T-helper 1 cell treated with Interleukin-12 subunit alpha and Interleukin-12 subunit beta and Interleukin-4 antibody, amounts not matched to agents 30 μg/mL and 1 μg/mL, for 36 hours (primary cell): Measurements from ENCODE around the gene DGKD.

ENCODE experiments used
- H3K27ac Mint-ChIP-seq: one replicate; pipeline ENCODE4 v1.8.0; 2021; ENCODE audit warnings: mild to moderate bottlenecking, mixed read lengths
- H3K27me3 Mint-ChIP-seq: one replicate; pipeline ENCODE4 v1.8.0; 2021; ENCODE audit warnings: low read depth, mixed read lengths
- H3K36me3 Mint-ChIP-seq: one replicate; pipeline ENCODE4 v1.8.0; 2021; ENCODE audit warnings: low read depth, mixed read lengths
- H3K4me1 Mint-ChIP-seq: one replicate; pipeline ENCODE4 v1.8.0; 2021; ENCODE audit warnings: low read depth, mixed read lengths
- H3K4me3 Mint-ChIP-seq: one replicate; pipeline ENCODE4 v1.8.0; 2021; ENCODE audit warnings: mild to moderate bottlenecking, moderate library complexity, mixed read lengths
- H3K9me3 Mint-ChIP-seq: one replicate; pipeline ENCODE4 v1.8.0; 2021; ENCODE audit warnings: mixed read lengths

DGKD gene

DNA sequence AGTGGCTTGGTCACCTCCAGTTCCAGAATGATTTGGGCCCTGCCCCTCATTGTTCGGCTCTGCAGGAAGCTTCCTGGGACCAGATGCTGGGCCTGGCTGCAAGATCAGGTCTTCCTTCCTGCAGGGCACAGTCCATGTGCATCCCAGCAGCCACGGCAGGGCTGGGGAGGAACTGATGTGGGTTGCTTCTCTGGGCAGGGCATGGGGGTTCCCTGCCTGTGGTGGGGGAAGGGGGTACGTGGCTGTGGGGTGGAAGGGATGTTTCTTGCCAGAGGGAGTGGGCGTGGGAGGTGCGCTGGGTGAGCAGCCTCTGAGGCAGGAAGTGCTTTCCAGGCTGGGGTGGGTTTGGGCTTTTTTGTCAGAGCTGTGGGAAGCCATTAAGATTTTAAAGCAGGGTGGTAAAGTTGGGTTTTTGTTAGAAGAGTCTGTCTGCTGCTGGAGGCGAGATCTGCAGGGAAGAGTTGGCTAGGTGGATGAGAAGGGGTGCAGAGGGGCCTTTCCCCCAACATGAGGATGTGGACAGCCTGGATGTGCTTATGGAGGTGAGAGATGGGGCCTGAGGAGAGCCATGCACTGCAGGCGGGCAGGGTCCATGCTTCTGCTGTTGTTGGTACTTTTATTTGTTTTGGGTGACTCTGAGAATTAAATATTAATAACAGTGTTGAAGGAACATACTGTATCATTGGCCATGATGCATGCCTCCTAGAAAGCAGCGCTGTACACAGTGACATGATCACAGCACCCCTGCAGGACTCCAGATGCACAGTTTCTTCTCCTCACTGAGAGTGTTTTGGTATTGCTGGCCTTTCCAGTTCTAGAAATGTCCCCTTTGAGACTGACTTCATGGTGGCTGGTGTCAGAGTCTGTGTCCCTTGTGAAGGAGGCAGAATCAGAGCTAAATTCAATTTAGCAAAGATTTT lies 45.3 kb downstream of the DGKD start:
- Mint-ChIP-seq H3K4me3 (peak overlapping the region; percentile 43), H3K27me3 (no peaks in the 10 kb centered on the region), H3K36me3 (peaks cover 20% of the 10 kb centered on the region), H3K4me1 (peaks cover 44% of the 10 kb centered on the region), H3K9me3 (no peaks in the 10 kb centered on the region), H3K27ac (peak overlapping the region; percentile 71)

DNA sequence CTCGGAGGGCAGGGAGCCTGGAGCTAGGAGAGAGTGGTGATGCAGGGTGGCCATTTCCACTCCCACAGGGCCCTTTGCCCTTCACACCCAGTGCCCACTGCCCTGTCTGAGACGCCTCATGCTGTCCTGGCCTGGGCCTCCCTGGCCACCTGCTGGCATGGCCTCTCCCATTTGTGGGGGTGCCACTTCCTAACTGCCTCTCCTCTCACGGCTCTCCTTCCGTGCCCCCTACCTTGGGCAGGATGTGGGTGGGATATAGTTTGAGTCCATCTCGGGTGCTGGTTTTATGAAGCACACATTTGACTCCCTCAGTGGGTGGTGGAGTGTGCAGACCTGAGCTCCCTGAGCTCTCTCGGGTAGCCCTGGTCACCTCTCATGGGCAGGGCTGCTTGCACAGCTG lies 46.0 kb downstream of the DGKD start:
- Mint-ChIP-seq H3K4me3 (peak overlapping the region; percentile 30), H3K36me3 (peaks cover 18% of the 10 kb centered on the region), H3K27me3 (no peaks in the 10 kb centered on the region), H3K4me1 (peaks cover 43% of the 10 kb centered on the region), H3K27ac (peak overlapping the region; percentile 50), H3K9me3 (no peaks in the 10 kb centered on the region)

DNA sequence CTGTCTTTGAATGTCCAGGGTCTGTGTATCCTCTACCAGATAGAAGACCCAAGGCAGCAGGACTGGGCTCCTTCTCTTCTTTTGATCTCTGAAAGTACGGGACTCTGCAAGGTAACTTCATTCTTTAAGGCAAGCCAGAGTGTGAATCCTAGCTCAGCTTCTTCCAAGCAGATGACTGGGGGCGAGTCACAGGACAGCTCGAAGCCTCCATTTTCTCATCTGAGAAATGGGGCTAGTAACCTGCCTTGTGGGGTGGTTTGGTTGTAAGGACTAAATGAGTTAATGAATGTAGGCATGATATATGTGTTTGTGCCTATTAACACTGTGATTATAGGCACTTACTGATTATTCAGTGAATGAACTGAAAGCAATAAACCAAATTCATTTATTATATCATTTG lies 46.7 kb downstream of the DGKD start:
- peaks cover 16% of the 10 kb centered on the region for H3K36me3 Mint-ChIP-seq
- H3K9me3 Mint-ChIP-seq, result no peaks in the 10 kb centered on the region
- H3K27ac Mint-ChIP-seq, result peak overlapping the region; percentile 34
- no peaks in the 10 kb centered on the region for H3K27me3 Mint-ChIP-seq
- H3K4me3 Mint-ChIP-seq, result no peak overlapping the region
- peaks cover 43% of the 10 kb centered on the region for H3K4me1 Mint-ChIP-seq

DNA sequence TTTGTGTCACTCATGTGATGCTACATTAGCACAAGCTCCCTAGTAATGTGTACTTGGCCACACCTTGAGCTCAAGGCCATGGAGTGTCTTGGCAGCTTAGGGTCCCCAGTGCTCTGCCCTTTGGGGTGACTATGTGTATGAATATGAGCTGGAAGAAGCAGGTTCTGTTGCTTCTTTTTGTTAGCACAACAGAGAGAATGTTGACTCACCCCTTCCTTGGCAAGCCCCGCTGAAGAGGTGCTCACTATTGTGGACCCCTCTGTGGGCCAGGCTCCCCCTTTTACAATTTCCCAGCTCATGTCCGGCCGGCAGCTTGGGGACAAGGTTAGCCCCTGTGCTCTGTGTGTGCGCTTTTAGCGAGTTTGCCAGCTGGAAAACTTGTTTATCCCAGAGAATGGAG lies 48.1 kb downstream of the DGKD start:
- no peak overlapping the region for H3K27ac Mint-ChIP-seq
- H3K4me3 Mint-ChIP-seq, result no peak overlapping the region

DNA sequence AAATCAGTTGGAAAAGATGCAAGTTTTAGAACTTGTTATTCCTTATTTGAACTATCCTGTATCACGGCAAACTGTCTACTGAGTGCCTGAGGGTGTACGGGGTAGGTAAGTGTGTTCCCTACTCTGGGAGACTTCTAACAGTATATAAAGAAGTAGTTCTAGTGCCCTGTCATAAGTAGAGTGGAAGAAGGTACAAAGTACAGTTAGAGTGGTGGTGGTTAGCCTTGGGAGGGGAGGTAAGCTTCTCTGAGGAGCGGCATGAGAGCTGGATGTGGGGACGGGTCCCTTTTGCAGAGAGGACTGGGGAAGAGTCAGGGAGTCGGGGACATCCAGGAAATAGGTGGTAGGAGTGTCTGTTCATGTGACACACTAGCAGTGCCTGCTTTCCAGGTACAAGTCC lies 48.5 kb downstream of the DGKD start:
- Mint-ChIP-seq H3K9me3 (no peaks in the 10 kb centered on the region), H3K27ac (no peak overlapping the region), H3K36me3 (peaks cover 13% of the 10 kb centered on the region), H3K27me3 (no peaks in the 10 kb centered on the region), H3K4me1 (peaks cover 38% of the 10 kb centered on the region), H3K4me3 (no peak overlapping the region)

More for the DNA sequence above, 48.1 kb downstream of the DGKD start:
- H3K9me3 Mint-ChIP-seq, result no peaks in the 10 kb centered on the region
- no peaks in the 10 kb centered on the region for H3K27me3 Mint-ChIP-seq
- peaks cover 13% of the 10 kb centered on the region for H3K36me3 Mint-ChIP-seq
- H3K4me1 Mint-ChIP-seq, result peaks cover 41% of the 10 kb centered on the region

DNA sequence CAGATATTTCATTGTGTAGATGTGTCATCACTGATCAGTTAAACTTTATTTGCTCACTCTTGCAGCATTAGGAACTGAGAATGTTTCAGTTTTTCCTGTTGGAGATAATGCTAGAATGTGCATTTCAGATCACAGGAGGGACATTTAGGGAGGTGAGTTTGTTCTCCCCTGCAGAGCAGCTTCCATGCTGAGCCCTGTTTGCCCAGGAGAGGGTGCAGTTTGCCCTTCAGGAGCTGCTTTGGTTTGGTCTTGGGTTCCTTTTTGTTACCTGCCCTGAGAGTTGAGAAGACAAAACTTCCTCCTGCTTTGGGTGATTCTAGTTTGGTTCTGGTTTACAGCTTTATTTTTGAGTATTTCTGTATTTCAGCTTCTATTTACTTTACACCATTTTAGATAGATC lies 49.9 kb downstream of the DGKD start:
- peaks cover 36% of the 10 kb centered on the region for H3K4me1 Mint-ChIP-seq
- H3K9me3 Mint-ChIP-seq, result no peaks in the 10 kb centered on the region
- peak overlapping the region; percentile 46 for H3K27ac Mint-ChIP-seq
- no peak overlapping the region for H3K4me3 Mint-ChIP-seq
- H3K36me3 Mint-ChIP-seq, result peaks cover 14% of the 10 kb centered on the region
- H3K27me3 Mint-ChIP-seq, result no peaks in the 10 kb centered on the region

DNA sequence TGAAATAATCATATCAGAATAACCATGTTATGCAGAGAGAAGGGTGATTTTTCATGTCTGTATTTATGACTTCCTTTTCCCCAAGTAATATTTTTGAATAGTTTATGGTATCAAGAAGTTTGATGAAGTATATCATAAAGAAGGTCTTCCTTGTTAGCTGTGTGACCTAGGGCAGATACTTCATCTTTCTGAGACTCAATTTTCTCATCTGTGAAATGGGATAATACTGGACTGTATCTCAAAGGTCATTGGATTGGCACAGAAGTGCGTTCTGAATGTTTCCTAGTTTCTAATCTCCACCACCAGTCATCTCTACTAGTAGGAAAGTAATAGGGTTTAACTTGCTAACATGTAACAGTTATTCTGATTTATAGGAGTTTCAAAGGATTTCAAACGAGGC lies 52.6 kb downstream of the DGKD start:
- no peaks in the 10 kb centered on the region for H3K27me3 Mint-ChIP-seq
- H3K36me3 Mint-ChIP-seq, result peaks cover 28% of the 10 kb centered on the region
- H3K27ac Mint-ChIP-seq, result no peak overlapping the region
- H3K4me1 Mint-ChIP-seq, result peaks cover 36% of the 10 kb centered on the region
- H3K4me3 Mint-ChIP-seq, result no peak overlapping the region
- H3K9me3 Mint-ChIP-seq, result peaks cover 9% of the 10 kb centered on the region

DNA sequence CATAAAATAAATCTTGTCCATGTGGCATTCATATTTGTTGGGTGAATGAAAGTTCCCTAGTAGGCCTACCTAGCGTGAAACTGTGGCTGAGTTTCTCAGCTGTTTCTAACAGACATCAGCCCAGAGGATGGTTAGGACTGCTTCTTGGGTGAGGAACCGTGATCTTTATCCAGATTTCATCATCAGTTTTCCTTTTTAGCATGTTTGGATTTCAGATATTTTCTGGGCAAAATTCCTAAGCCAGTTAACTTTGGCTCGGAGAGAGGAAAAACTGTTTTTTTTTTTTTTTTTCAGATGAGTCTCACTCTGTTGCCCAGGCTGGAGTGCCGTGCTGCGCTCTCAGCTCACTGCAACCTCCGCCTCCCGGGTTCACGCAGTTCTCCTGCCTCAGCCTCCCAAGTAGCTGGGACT lies 53.5 kb downstream of the DGKD start:
- no peak overlapping the region for H3K4me3 Mint-ChIP-seq
- H3K4me1 Mint-ChIP-seq, result peaks cover 35% of the 10 kb centered on the region
- no peaks in the 10 kb centered on the region for H3K27me3 Mint-ChIP-seq
- no peak overlapping the region for H3K27ac Mint-ChIP-seq
- peaks cover 33% of the 10 kb centered on the region for H3K36me3 Mint-ChIP-seq
- peaks cover 17% of the 10 kb centered on the region for H3K9me3 Mint-ChIP-seq

DNA sequence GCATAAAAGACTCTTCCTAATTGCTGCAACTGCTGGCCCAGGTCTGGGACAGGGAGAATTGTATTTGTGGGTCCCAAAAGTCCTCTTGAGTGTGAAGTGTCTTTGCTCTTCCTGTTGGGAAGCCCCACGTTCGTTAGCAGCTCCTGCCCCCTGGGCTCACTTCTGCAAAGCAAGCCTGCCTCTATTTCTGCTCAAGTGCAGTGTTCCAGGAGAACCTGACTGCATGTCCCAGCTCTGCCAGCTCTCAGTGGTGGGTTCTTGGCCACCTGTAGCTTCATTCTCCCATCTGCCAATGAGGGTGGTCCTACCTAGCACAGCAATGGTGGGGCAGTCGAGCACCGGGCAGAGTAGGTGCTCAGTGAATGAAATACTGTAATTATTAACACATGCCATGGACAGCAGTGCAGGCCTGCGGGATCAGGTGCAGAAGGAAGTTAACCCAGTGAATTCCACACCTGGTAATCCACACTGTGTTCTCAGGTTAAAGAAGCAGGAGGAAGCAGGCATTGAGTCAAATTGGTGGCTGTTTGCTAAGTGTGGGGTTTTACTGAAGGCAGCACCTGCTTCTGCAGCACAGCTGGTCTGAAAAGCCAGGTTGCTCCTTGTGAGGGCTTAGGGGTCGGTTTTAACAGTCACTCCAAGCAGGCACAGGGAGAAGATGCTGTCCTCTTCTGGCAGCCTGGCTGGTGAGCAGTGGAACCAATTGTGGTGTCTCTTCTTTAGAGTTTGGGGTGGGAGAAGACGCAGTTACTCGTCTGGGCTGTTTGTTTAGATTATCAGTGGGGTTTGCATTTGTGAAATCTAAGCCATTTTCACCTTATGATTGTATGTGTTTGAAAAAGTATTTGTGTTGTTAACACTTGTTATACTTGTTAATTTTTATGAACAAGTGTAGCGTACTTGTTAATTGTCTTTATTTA lies 54.3 kb downstream of the DGKD start:
- Mint-ChIP-seq H3K27me3 (no peaks in the 10 kb centered on the region), H3K4me3 (no peak overlapping the region), H3K9me3 (peaks cover 24% of the 10 kb centered on the region), H3K36me3 (peaks cover 39% of the 10 kb centered on the region), H3K4me1 (peaks cover 35% of the 10 kb centered on the region), H3K27ac (no peak overlapping the region)

DNA sequence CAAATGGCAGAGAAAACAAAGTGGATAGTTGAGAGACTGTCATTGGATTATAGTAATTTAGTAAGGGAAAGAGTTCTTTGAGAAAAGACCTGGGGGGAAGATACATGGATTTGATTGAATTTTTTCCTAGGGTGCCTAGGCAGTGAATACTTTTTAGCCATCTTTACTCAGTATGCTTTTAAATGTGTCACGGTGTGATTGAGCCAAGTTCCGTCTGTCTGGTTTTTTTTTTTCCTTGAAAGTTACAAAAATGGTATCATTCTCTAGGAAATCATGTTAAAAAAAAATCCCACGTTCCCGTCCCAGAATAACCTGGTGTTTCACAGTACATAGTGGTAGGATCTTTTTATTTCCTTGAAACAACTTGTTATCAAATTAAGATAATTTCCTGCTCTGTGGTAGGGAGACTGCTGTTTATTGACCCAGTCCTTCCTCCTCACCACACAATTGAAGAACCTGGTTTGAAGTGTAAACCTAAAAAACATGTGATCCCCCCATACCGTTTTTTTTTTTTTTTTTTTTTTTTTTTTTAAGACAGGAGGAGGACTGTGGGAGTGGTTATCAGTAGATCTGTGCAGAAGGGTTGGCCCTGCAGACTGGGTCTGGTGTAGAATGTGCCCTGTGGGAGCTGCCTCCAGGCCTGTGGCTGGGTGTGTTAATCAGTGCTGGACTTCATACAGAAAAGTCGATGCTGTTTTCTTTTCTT lies 55.1 kb downstream of the DGKD start:
- peaks cover 24% of the 10 kb centered on the region for H3K9me3 Mint-ChIP-seq
- H3K36me3 Mint-ChIP-seq, result peaks cover 39% of the 10 kb centered on the region
- no peaks in the 10 kb centered on the region for H3K27me3 Mint-ChIP-seq
- H3K27ac Mint-ChIP-seq, result peak overlapping the region; percentile 18
- no peak overlapping the region for H3K4me3 Mint-ChIP-seq
- H3K4me1 Mint-ChIP-seq, result peaks cover 32% of the 10 kb centered on the region

DNA sequence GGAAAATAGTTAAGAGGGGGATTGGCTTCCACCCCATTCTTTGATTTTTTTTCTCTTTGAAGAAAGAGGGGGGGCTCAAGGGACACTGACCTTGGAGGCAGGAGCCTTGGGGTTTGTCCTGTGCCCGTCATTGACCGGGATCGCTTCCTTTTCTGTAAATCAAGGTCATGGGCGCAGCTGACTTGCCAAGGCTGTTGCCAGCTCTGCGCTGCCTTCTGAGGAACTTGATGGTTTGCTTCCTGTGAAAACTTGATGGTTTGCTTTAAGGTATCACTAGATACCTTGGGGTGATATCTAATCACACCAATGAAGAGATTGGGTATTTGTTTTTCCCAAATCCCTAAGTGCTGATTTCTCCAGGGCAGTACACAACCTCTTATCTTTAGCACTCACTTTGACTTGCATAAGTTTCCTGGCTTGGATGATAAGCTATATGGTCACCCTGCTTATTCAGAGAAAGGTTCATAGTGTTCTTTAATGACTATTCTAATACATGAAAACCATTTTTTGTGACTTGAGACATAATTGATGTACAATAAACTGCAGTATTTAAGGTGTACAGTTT lies 56.0 kb downstream of the DGKD start:
- H3K4me1 Mint-ChIP-seq, result peaks cover 37% of the 10 kb centered on the region
- H3K9me3 Mint-ChIP-seq, result peaks cover 24% of the 10 kb centered on the region
- no peak overlapping the region for H3K27ac Mint-ChIP-seq
- peaks cover 41% of the 10 kb centered on the region for H3K36me3 Mint-ChIP-seq
- H3K27me3 Mint-ChIP-seq, result no peaks in the 10 kb centered on the region
- H3K4me3 Mint-ChIP-seq, result no peak overlapping the region

DNA sequence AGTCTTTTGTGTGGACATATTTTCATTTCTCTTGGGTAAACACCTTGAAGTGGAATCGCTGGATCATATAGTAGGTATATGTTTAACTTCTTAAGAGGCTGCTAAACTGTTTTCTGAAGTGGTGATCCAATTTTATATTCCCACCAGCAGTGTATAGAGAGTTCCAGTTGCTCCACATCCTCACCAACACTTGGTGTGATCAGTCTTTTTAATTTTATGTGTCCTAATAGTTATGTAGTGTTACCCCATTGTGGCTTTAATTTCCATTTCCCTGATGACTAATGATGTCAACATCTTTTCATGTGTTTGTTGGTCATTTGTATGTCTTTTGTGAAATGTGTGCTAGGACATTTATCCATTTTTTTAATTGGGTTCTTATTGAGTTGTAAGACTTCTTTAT lies 56.9 kb downstream of the DGKD start:
- no peak overlapping the region for H3K4me3 Mint-ChIP-seq
- no peak overlapping the region for H3K27ac Mint-ChIP-seq
- peaks cover 24% of the 10 kb centered on the region for H3K9me3 Mint-ChIP-seq
- H3K36me3 Mint-ChIP-seq, result peaks cover 42% of the 10 kb centered on the region
- H3K27me3 Mint-ChIP-seq, result no peaks in the 10 kb centered on the region
- H3K4me1 Mint-ChIP-seq, result peaks cover 44% of the 10 kb centered on the region

DNA sequence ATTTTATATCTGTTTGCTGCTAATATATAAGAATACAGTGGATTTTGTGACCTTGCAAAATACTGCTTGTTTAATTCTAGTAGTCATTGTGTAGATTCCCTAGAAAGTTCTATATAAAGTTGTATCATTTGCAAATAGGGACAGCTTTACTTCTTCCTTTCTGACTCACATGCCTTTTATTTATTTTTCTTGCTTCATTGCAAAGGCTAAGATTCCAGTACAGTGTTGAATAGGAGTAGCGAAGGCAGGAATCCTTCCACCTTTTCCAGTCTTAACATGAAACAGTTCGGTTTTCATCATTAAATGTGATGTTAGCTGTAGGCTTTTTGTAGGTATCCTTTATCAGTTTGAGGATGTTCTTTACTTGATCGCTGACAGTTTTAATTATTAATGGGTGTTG lies 58.1 kb downstream of the DGKD start:
- Mint-ChIP-seq H3K9me3 (peaks cover 24% of the 10 kb centered on the region), H3K4me1 (peaks cover 50% of the 10 kb centered on the region), H3K27me3 (no peaks in the 10 kb centered on the region), H3K27ac (no peak overlapping the region), H3K36me3 (peaks cover 43% of the 10 kb centered on the region), H3K4me3 (no peak overlapping the region)

DNA sequence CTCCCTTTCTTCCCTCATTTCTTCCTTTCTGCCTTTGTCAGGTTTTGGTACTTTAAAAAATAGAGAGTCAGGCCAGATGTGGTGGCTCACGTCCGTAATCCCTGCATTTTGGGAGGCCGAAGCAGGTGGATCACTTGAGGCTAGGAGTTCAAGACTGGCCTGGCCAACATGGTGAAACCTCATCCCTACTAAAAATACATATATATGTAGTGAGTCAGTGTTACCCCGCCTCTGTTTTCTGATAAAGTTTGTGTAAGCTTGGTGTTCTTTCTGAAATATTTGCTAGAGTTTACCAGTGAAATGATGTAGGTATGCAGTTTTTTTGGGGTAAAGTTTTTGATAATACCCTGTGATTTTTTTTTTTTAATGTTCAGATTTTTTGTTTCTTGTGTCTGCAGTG lies 58.8 kb downstream of the DGKD start:
- Mint-ChIP-seq H3K4me3 (no peak overlapping the region), H3K27me3 (no peaks in the 10 kb centered on the region), H3K9me3 (peaks cover 24% of the 10 kb centered on the region), H3K4me1 (peaks cover 54% of the 10 kb centered on the region), H3K27ac (no peak overlapping the region), H3K36me3 (peaks cover 43% of the 10 kb centered on the region)
